Left lobe of liver (tissue), 2 donors: Measurements from ENCODE around the gene TBC1D16. TPM values are rescaled to one million over a fixed set of nuclear protein-coding genes. Genes with fewer than 3 reads are reported as not detected.
A peak's percentile ranks its signal among the peaks of the same experiment; 100 is the strongest.
"Not testable (repeated sequence)": the region's sequence is repeated elsewhere in the genome, so short reads cannot be mapped to it uniquely, and the experiment has no call there.

ENCODE experiments used
- ATAC-seq: fragments of 200-7000 bp; cut with Tn5 transposase; one replicate; pipeline ENCODE4 v1.9.1; 2020; ENCODE audit warnings: mild to moderate bottlenecking, moderate library complexity
- DNase-seq: peaks from one replicate; pipeline ENCODE4 v3.0.0-alpha.2; 2020; ENCODE audit warnings: low spot score
- total RNA-seq: library from RNA; stranded (reverse); gene quantifications from one replicate; pipeline ENCODE4 v1.2.1, GENCODE V29; 2021
- donor health status: DM: no; HTN: no; CAD: no; lungs with moderate emphysema.
- donor health status: DM: no; HTN: yes; CAD: no.

TBC1D16 gene
- total RNA-seq, 1 donor from 2014 or later: 16.4 TPM

DNA sequence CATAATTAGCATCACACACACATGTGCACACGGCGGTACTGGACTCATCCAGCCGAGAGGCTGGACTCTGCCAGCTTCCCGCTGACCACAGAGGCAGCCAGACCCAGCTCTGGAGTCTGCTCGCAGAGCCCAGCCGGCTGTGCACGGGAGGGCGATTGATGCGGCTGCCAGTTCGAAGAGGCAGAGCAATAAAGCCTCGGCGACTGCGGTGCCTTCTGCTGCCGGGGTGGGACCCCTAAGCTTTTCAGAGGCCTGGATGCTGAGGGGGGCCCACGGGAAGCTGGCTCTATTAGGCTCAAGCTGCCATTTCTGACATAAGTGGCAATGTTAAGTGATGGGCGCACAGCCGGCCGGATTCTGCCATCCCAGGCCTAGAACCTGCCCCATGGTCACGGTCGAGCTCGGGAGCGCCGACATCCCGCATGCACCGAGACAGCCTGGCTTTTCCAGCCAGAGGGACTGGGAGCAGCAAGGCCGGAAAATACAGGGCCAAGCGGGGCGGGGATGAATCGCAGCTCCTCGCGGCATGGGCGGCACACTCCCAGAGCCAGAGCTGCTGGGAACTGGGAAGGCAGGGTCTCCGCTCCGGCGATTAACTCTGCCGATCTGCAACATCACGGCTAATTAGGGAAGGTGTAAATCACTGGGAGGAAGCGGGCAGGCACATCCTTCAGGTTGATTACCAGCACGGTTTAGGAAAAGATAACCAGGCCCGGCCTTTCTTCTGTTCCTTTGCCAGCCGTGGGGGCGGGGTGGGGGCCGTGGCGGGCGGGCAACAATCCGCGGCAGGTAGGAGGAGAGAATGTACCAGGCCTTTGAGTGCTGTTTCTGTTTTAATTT lies 57.7 kb downstream of the TBC1D16 start:
- ATAC-seq (no peak), DNase-seq (peak; percentile 40)

DNA sequence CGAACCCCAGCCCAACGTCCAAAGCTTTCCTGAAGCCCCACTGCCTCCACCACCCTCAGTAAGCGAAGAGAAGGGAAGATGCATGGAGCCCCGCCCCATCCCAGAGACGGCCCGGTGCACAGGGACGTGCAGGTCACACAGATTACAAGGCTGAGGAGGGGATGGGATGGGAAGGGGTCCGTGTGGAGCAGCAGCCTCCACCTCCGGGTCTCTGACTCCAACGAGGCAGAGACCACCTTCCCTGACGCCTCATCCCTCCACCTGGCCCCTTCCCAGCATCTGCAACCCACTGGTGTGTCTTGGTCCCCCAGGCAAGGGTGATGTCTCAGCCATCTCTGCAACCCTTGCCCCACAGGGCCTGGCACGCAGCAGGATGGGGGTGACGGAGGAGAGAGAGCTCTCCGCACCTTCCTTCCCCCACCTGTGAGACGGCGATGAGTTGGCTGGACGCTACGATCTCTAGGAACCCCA lies 58.5 kb downstream of the TBC1D16 start:
- DNase-seq (peak; percentile 40), ATAC-seq (no peak)

DNA sequence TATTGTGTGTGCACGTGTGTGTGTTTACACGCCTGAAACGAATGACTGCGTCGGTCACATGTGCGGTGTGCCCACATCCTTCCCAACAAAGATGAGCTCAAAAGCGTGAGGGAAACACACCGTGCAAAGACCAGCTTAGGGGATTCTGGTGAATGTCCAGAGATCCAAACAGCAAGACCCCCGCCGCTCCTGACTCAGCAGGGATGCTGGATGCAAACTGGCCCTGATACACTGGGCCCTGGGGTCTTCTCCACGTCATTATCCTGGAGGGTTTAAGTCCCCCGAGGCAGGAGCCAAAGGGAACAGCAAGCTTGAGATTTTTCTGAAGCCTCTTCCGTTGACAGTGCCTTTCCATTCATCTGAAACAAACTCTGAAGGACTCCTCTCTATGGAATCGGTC lies 59.2 kb downstream of the TBC1D16 start:
- ATAC-seq: no peak
- DNase-seq: peak; percentile 40

DNA sequence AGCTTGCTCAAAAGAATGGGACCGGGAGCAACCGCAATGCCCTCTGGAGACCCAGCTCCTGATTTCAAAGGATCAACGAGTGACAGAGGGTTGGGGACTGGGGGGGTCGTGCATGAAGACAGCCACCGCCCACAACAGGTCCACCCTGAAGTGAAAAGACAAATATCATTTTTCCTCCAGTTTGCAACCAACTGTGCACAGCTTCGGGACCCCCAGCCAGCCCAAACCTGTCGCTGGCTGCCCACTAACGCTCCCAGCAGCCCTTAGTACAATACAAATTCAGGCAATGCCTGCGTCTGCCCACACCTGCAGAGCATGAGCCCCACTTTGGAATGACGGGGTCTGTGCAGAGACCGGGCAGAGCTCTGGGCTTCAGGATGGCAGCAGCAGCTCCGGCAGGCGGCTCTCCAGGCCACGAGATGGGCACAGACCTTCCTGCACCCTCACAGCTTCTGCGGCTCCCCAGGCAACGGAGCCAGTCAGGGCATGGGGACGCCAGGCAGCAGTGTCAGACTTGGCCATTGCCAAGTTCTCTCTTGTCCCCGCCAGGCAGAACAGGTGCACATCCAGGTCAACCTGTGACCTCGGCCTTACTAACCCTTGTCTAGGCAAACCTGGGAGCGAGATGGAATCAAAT lies 60.1 kb downstream of the TBC1D16 start:
- DNase-seq (peak; percentile 62), ATAC-seq (peak; percentile 86)

DNA sequence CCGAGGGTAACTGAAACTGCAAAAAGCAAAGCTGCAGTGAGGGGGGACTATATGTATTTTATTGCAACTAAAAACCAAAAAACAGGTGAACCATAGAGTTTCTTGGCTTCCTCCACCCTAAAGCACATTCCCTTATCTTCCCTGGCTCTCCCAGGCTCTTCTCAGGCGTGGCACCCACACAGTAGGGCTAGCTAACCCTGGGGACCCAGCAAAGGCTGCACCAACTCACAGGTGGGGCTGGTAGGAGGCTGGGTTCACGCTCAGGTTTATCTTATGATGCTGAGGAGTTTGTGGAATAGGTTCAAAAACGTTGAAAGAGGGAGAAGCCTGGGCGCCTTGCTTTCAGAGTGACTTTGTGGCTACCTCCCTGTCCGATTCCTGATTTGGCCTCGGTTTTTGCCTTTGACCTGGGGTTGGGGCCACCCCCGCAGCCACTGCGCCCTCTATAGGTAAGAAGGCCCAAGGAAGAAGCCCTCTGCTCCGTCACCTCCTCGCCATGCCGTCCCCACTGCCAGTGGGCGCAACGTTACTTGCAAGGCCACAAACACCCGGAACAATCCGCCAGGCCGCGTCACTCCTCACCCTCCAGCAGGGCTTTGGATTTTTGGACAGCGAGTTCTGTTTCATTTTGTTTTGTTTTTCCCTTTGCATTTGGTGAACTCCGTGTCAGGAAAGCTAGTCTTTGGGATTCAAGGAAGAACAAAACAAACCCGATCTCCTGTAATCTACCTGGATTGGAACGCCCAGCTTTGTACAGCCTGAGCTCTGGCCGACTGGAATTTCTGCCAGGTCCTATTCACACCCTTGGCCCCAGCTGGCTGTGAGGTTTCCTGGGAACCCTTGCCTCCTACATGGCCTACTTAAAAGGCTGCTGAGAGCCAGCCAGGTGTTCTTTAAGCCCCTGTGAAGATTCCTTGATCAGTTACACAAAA lies 60.8 kb downstream of the TBC1D16 start:
- ATAC-seq (no peak), DNase-seq (peak; percentile 40)

DNA sequence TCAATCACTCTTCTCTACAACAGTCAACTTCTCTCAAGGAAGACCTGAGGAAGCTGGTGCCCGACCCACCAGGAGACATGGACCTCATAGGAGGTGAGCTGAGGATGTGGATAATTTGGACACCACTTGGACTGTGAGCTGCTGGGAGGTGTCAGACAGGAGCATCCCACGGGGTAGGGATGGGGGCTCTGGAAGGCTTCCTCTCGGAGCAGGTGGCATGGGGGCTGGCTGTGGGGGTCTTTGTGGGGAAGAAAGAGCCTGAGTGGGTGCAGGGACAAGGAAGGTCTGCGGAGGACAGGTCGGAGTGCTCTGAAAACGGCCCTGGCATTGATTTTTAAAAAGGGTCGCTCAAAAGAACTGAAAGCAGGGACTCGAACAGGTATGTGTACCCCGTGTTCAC lies 64.0 kb downstream of the TBC1D16 start:
- peak; percentile 30 for DNase-seq
- ATAC-seq: no peak

DNA sequence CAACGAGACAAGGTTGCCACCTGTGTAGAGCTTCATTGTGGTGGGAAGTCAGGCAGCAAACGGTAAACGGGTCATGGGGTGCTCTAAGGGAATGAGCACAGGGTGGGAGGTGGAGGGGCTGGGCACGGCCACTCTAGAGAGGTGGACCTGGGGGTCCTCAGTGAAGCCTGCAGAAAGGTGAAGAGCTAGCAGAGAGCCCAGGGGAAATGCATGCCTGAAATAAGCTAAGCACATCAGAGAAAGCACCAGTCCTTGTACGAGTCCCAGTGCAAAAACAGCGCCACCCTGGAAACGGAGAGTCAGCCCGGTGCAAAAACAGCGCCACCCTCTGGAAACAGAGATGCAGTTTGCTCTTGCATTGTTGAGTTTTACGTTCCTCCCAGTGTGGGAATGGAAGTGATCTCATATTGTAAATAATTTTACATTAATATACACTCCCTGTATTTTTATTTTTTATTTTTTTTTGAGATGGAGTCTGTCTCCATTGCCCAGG lies 65.0 kb downstream of the TBC1D16 start:
- ATAC-seq (peak; percentile 19), DNase-seq (peak; percentile 28)

DNA sequence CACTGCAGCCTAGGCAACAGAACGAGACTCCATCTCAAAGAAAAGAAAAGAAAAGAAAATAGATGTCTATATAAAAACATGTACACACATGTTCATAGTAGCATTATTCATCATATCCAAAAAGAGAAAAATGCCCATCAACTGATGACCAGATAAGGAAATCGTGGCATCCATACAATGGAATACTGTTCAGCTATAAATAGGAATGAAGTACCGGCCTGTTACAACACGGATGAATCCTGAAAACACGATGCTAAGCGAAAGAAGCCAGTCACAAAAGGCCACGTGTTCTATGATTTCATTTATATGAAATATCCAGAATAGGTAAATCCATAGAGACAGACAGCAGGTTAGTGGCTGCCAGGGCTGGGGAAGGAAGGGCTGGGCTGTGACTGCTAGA lies 65.8 kb downstream of the TBC1D16 start:
- DNase-seq: no peak
- ATAC-seq: no peak

DNA sequence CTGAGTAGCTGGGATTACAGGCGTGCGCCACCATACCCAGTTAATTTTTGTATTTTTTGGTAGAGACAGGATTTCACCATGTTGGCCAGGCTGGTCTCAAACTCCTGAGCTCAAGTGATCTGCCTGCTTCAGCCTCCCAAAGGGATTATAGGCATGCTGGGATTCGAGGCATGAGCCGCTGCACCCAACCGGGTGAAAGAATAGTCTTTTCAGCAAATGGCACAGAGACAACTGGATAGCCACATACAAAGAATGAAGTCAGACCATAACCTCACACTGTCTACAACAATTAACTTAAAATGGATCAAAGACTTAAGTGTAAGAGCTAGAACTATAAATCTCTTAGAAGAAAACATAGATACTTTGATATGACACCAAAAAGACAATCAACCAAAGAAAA lies 67.6 kb downstream of the TBC1D16 start:
- DNase-seq: peak; percentile 16
- ATAC-seq: no peak

DNA sequence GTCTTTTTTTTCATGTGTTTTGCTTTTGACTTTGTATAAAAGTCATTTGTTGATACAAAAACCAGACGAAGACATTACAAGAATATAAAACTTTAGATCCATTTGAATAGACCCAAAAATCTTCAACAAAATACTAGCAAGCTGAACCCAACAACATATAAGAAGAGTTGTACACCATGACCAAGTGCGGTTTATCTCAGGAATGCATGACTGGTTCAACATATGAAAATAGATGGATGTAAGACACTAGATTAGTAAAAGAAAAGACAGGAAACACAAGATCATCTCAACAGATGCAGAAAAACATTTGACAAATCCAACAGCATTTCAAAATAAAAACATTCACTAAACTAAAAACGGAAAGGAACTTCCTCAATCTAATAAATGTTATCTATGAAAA lies 69.0 kb downstream of the TBC1D16 start:
- DNase-seq (no peak), ATAC-seq (no peak)

DNA sequence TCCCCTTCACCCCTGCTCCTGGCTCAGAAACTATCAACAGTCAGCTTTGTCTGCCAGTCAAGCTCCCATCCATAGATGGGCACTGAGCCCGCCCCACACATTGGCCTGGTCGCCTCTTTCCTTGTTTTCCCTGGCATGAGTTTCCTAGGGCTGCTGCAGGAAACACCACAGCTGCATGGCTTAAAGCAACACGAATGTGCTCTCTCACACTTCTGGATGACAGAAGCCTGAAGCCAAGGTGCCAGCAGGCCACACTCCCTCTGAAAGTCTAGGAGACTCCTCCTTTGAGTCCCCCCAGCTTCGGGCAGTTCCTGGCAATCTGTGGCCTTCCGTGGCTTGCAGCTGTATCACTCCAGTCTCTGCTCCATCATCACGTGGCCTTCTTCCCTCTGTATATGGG lies 69.9 kb downstream of the TBC1D16 start:
- ATAC-seq (no peak), DNase-seq (peak; percentile 28)

DNA sequence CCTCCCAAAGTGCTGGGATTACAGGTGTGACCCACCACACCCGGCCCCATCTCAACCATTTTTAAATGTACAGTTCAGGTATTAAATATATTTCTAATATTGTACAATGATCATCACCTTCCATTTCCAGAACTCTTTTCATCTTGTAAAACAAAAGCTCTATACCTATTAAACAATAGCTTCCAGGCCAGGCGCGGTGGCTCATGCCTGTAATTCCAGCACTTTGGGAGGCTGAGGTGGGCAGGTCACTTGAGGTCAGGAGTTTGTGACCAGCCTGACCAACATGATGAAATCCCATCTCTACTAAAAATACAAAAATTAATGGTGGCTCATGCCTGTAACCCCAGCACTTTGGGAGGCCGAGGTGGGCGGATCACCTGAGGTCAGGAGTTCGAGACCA lies 73.2 kb downstream of the TBC1D16 start:
- ATAC-seq: not testable (repeated sequence)

DNA sequence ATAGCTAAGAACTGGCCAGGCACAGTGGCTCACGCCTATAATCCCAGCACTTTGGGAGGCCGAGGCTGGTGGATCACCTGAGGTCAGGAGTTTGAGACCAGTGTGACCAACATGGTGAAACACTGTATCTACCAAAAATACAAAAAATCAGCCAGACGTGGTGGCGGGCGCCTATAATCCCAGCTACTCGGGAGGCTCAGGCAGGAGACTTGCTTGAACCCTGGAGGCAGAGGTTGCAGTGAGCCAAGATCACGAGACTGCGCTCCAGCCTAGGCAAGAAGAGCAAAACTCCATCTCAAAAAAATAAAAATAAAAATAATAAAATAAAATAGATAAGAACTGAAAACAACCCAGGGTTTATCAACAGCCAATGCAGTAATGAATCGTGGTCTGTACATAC lies 74.1 kb downstream of the TBC1D16 start:
- ATAC-seq: not testable (repeated sequence)
- DNase-seq: peak; percentile 6

More for the DNA sequence above, 73.2 kb downstream of the TBC1D16 start:
- DNase-seq: peak; percentile 7

DNA sequence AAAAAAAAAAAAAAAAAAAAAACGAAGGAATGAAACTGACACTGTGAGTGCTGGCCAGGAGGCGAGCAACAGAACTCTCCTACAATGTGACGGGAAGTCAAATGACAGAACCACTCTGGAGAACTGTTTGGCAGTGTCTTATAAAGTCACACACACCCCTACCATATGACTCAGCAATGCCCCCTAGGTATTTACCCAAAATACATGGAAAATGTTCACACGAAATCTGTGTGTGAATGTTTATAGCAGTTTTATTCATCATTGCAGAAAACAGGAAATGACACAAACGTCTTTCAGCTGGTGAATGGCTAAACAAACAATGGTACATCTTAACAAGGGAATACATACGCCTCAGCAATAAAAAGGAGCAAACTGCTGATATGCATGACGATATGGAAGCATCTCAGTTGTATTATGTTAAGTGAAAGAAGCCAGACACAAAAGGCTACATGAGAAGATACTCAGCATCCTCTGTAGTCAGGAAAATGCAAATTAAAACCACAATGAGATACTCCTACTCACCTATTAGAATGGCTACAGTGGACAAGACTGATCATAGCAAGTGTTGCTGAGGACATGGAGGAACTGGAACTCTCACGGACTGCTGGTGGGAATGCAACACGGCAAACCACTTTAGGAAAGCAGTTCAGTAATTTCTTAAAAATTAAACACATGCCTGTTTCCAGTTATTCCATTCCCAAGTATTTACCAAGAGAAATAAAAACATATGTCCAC lies 74.7 kb downstream of the TBC1D16 start:
- no peak for DNase-seq

DNA sequence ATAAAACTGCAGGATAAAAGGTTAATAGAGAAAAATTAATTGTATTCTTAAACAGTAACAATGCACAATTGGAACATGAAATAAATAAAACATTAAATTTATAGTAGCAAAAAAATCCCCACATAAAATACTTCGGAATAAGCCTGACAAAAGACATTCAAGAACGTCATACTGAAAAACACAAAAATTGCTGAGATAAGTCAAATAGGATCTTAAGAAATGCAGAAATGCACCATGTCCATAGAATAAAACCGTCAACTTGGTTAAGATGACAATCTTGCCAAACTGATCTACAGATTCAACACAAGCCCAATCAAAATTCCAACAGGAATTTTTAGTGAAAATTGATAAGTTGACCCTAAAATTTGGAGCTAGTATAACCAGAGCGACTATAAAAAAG lies 76.6 kb downstream of the TBC1D16 start:
- ATAC-seq: no peak
- no peak for DNase-seq

More for the DNA sequence above, 74.7 kb downstream of the TBC1D16 start:
- no peak for ATAC-seq

DNA sequence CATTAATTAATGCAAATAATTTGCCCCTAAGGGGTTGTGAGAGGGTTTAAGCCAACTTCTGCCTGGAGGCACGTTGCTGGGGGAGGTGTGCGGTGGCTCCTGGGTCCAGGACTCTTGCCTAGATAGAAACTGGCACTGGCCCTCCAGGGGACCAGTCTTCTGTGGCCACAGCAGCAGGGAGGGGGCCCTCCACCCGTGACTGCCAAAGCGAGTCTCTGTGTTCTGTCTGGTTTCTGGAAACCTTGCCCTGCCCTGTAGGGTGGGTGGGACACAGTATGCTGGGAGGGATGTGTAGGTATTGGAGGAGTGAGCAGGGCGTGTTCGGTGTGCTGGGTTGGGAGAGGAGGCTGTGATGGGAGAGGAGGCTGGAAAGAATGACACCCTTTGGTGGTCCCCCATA lies 78.8 kb downstream of the TBC1D16 start:
- DNase-seq (peak; percentile 37), ATAC-seq (no peak)

DNA sequence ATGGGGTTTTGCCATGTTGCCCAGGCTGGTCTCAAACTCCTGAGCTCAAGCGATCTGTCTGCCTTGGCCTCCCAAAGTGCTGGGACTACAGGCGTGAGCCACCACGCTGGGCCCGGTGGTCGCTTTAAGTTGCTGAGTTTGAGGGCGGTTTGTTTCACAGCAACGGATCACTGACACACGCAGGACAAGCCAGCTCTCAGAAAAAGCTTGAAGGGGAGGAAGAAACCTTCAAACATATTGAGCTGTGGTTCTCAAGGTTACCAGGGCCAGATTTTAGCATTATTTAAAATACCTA lies 79.3 kb downstream of the TBC1D16 start:
- ATAC-seq: not testable (repeated sequence)

DNA sequence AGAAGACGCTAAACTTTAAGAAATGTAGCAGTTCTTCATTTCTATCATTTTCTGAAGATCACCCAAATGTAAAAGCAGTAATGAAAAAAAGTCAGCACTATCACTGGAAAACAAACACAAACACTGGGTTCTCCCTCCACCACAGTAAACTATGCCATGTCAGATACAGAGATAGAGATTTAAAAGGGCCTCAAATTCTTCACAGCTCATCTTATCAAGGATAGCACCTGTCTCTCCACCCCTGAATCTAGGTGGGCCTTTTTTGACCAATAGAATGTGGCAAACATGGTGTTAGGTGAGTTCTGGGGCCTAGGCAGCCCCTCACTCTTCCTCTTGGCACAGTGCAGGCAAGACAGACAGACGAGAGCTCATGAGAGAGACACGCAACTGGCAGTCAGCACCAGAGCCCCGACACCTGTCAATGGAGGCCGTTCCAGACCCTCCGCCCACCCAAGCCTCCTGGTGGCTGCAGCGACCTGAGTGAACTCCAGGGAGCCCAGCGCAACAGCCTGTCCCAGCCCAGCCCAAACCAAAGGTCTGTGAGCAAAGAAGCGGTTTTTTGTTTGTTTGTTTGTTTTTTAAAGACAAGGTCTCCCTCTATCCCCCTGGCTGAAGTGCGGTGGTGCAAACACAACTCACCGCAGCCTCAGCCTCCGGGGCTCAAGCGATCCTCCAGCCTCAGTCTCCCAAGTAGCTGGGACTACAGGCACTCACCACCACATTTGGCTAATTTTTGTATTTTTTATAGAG lies 79.8 kb downstream of the TBC1D16 start:
- DNase-seq (peak; percentile 19), ATAC-seq (no peak)

More for the DNA sequence above, 79.3 kb downstream of the TBC1D16 start:
- not testable (repeated sequence) for DNase-seq

DNA sequence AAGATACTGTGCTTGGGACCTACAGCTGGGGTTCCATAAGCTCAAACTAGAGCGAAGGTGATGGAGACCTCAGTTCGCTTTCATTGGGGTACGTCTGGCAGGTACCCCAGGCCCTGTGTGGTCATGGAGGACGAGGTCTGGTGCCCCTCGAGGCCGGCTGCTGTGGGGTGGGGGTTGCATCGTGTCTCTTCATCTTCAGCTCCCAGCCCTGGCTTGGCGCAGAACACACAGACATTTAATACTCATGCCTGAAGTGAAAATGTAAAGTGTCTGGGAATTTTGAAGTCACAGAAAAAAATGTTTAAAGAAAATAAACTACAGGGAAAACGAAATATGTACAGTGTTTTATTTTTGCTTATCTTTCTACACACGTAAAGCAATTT lies 80.5 kb downstream of the TBC1D16 start:
- DNase-seq (peak; percentile 23), ATAC-seq (no peak)
